ENCODE data around the gene MAP4K1.

The MAP4K1 gene

GRCh38 chr19:38569368-38569983, 48.3 kb downstream of the MAP4K1 start:
- ChIA-PET POLR2A (interaction anchor here (0.8 to 1.4 kb wide), 3 partner anchors 26 to 78 kb away, joined by 3 to 4 read pairs (median 3); partner anchors contain the start of gene ACTN4), CTCF (interaction anchor here (0.5 to 2.6 kb wide), 9 partner anchors 9 to 448 kb away, joined by 3 to 9 read pairs (median 3); partner anchors contain the start of genes MAP4K1, MRPS12 and SARS2)
- Histone ChIP-seq H3K9me3 (ENCODE audit: control insufficient read depth, insufficient read depth, low read depth, low read length) (no peaks in the 10 kb centered on the region; the same call in 1 of the 2 replicates), H3K4me3 (ENCODE audit: low read depth, low read length) (no peak overlapping the region), H3K4me1 (ENCODE audit: control insufficient read depth, insufficient read depth, low read length) (no peaks in the 10 kb centered on the region; the same call in 1 of the 2 replicates), H3K27ac (ENCODE audit: extremely low read depth, low read depth, low read length) (no peak overlapping the region), H3K36me3 (ENCODE audit: control insufficient read depth in 2 of 2, insufficient read depth in 1 of 2, low read length in 2 of 2) (no peaks in the 10 kb centered on the region)
- TF ChIP-seq ZNF677 (tag by site-specific recombination; IDR thresholded peaks at IDR 0.05) (no peak), GLIS2 (tag by site-specific recombination; IDR thresholded peaks at IDR 0.05) (0 out of 2 replicates have a peak, but pooled peaks have one; percentile 13), ZNF654 (tag by site-specific recombination; IDR thresholded peaks at IDR 0.05; ENCODE audit: low read depth) (no peak), SCRT2 (tag by site-specific recombination; IDR thresholded peaks at IDR 0.05) (peak; percentile 100), HIC1 (tag by site-specific recombination; IDR thresholded peaks at IDR 0.05) (peak; percentile 29; the same call in 1 of the 2 replicates), SCRT1 (tag by site-specific recombination; IDR thresholded peaks at IDR 0.05; ENCODE audit: borderline replicate concordance) (peak; percentile 99)

GRCh38 chr19:38565691-38566105, 52.1 kb downstream of the MAP4K1 start:
- ChIA-PET POLR2A (no interaction called here), CTCF (interaction anchor here (0.8 to 0.9 kb wide), 2 partner anchors 21 to 69 kb away, joined by 3 read pairs; no protein-coding TSS in a partner anchor)
- Histone ChIP-seq H3K4me1 (ENCODE audit: control insufficient read depth, insufficient read depth, low read length) (no peaks in the 10 kb centered on the region; the same call in 1 of the 2 replicates), H3K27ac (ENCODE audit: extremely low read depth, low read depth, low read length) (peak overlapping the region; percentile 62; the same call in 1 of the 2 replicates), H3K36me3 (ENCODE audit: control insufficient read depth in 2 of 2, insufficient read depth in 1 of 2, low read length in 2 of 2) (no peaks in the 10 kb centered on the region), H3K9me3 (ENCODE audit: control insufficient read depth, insufficient read depth, low read depth, low read length) (no peaks in the 10 kb centered on the region; the same call in 1 of the 2 replicates), H3K4me3 (ENCODE audit: low read depth, low read length) (no peak overlapping the region)
- TF ChIP-seq PBX3 (CRISPR knock-in tag; IDR thresholded peaks at IDR 0.05) (no peak), ZNF184 (tag by site-specific recombination; IDR thresholded peaks at IDR 0.05) (no peak), ZNF148 (tag by site-specific recombination; IDR thresholded peaks at IDR 0.05; ENCODE audit: borderline replicate concordance) (no peak)

GRCh38 chr19:38564981-38565690, 52.6 kb downstream of the MAP4K1 start:
- Histone ChIP-seq H3K4me3 (ENCODE audit: low read depth, low read length) (no peak overlapping the region; the same call in 1 of the 2 replicates), H3K27ac (ENCODE audit: extremely low read depth, low read depth, low read length) (peak overlapping the region; percentile 62; the same call in 1 of the 2 replicates), H3K36me3 (ENCODE audit: control insufficient read depth in 2 of 2, insufficient read depth in 1 of 2, low read length in 2 of 2) (no peaks in the 10 kb centered on the region), H3K9me3 (ENCODE audit: control insufficient read depth, insufficient read depth, low read depth, low read length) (no peaks in the 10 kb centered on the region; the same call in 1 of the 2 replicates), H3K4me1 (ENCODE audit: control insufficient read depth, insufficient read depth, low read length) (no peaks in the 10 kb centered on the region; the same call in 1 of the 2 replicates)
- peak; percentile 52; the same call in 1 of the 2 replicates for TF ChIP-seq PBX3 (CRISPR knock-in tag; IDR thresholded peaks at IDR 0.05)
- no peak for TF ChIP-seq YY2 (tag by site-specific recombination; IDR thresholded peaks at IDR 0.05)
- ChIA-PET POLR2A (interaction anchor here (0.6 to 1.6 kb wide), 4 partner anchors 21 to 82 kb away, joined by 3 to 6 read pairs (median 4); partner anchors contain the start of genes ACTN4 and EIF3K), CTCF (interaction anchor here (0.6 to 1.1 kb wide), 5 partner anchors 20 to 992 kb away, joined by 3 to 7 read pairs (median 3); no protein-coding TSS in a partner anchor)
